Muscle of arm (tissue), 12 donors: ENCODE data around the gene PTTG2. TPM values are rescaled to one million over a fixed set of nuclear protein-coding genes. Genes with fewer than 3 reads are reported as not detected.

Experiments used
- DNase-seq: peaks from one replicate; pipeline ENCODE4 v3.0.0-alpha.2; 2013
- polyA plus RNA-seq, 12 donors: library from polyadenylated mRNA; unstranded; fragments of 120-200 nt; gene quantifications; one replicate each; pipeline ENCODE4 v1.2.1, GENCODE V29; 2013; ENCODE audit not compliant: insufficient read length in 12 of 12

The PTTG2 gene
- polyA plus RNA-seq, 12 donors, result not detected

- DNase-seq, result no peak
Observed at GRCh38 chr4:38008571-38009021, 48.4 kb downstream of the PTTG2 start.

- DNase-seq, result no peak
Observed at GRCh38 chr4:38009421-38009820, 49.2 kb downstream of the PTTG2 start.

GRCh38 chr4:38009949-38010348 is 49.8 kb downstream of the PTTG2 start:
- DNase-seq, result no peak

Other genes with a start within 250 kb of the PTTG2 start
- 10 to 100 TPM in 8 of 12 donors, 1 to 10 TPM in 3, not detected in 1; 9.4 to 34.8 (median 12.8) TPM for gene PGM2, start 133.7 kb upstream of the PTTG2 start, polyA plus RNA-seq
- gene TBC1D1, start 69.3 kb upstream of the PTTG2 start, polyA plus RNA-seq, result 10 to 100 TPM in 11 of 12 donors, not detected in 1; 36.0 to 71.2 (median 61.3) TPM